ENCODE data around the gene HHLA2. TPM values are rescaled to one million over a fixed set of nuclear protein-coding genes. Genes with fewer than 3 reads are reported as not detected.

HHLA2 gene
- total and polyA plus RNA-seq, 7 donors: 0.71 to 97.8 (median 71.7) TPM; not detected in 3

DNA sequence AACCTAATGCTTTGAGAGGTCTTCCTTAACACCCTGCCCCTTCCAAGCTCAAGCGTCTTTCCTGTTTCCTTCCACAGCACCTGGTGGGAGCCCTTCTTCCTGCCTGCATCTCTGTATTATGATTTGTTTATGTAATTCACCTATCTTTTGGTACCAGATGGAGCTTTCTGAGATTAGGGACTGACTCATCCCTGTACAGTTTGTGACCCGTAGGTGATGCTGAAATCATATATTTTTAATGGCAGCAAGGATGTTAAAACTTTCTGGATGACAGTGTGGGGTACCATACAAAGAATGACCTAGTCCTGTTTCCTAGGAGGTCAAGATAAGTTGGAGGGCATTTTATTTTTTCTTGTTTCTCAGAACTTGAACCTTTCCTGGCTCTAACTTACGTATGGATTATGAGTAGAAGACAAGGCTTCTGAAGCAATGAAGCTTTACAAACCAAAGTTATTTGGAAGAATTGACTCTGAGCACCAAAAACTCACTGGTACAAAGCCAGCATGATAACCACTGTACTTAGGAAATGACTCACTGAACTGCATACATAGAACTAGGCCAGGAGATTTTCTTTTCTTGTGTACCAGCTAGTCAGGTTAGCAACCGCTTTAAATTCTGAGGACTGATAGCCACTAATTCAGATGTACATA is 46.6 kb downstream of the HHLA2 start:
- intact Hi-C loops (cut with DNase I): no loop called here
- Histone ChIP-seq H3K36me3 (no peaks in the 10 kb centered on the region), H3K4me3 (no peak overlapping the region), H3K27ac (no peak overlapping the region), H3K9me3 (no peaks in the 10 kb centered on the region), H3K27me3 (no peaks in the 10 kb centered on the region), H3K4me1 (no peaks in the 10 kb centered on the region)
- WGBS, 2 donors: 62 to 87% methylated on average over 4 of the region's 4 CpGs
- DNase-seq: no peak
- no peak for TF ChIP-seq EP300 (IDR thresholded peaks at IDR 0.05)
- TF ChIP-seq, protein P1, sequence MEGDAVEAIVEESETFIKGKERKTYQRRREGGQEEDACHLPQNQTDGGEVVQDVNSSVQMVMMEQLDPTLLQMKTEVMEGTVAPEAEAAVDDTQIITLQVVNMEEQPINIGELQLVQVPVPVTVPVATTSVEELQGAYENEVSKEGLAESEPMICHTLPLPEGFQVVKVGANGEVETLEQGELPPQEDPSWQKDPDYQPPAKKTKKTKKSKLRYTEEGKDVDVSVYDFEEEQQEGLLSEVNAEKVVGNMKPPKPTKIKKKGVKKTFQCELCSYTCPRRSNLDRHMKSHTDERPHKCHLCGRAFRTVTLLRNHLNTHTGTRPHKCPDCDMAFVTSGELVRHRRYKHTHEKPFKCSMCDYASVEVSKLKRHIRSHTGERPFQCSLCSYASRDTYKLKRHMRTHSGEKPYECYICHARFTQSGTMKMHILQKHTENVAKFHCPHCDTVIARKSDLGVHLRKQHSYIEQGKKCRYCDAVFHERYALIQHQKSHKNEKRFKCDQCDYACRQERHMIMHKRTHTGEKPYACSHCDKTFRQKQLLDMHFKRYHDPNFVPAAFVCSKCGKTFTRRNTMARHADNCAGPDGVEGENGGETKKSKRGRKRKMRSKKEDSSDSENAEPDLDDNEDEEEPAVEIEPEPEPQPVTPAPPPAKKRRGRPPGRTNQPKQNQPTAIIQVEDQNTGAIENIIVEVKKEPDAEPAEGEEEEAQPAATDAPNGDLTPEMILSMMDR (IDR thresholded peaks at IDR 0.05): no peak
- TF ChIP-seq POLR2A (IDR thresholded peaks at IDR 0.05): no peak
- no peak for TF ChIP-seq POLR2AphosphoS5 (IDR thresholded peaks at IDR 0.05)

DNA sequence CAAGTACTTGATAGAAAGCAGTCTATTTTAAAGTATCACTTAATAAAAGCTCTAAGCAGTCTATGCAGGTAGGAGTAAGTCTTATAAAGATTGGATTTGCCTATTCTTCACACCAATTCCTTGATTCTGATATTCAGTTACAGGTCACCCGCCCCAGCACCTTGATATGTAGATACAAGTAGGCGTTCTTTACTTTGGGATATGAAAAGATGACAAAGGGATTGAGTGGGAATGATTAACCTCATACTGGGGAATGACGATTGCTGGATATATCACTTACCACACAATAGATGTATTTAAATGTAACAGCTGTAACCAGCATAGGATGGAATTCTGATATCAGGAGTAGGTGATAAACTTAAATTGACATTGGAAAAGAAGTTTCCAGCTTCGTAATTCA is 47.1 kb downstream of the HHLA2 start:
- Histone ChIP-seq H3K4me1 (no peaks in the 10 kb centered on the region), H3K27me3 (no peaks in the 10 kb centered on the region), H3K36me3 (no peaks in the 10 kb centered on the region), H3K9me3 (no peaks in the 10 kb centered on the region), H3K4me3 (no peak overlapping the region), H3K27ac (no peak overlapping the region)
- TF ChIP-seq POLR2AphosphoS5 (IDR thresholded peaks at IDR 0.05) (no peak), POLR2A (IDR thresholded peaks at IDR 0.05) (no peak), EP300 (IDR thresholded peaks at IDR 0.05) (no peak)
- no peak for DNase-seq
- intact Hi-C loops (cut with DNase I): no loop called here
- WGBS, 2 donors: 84 to 94% methylated on average over 4 of the region's 4 CpGs

DNA sequence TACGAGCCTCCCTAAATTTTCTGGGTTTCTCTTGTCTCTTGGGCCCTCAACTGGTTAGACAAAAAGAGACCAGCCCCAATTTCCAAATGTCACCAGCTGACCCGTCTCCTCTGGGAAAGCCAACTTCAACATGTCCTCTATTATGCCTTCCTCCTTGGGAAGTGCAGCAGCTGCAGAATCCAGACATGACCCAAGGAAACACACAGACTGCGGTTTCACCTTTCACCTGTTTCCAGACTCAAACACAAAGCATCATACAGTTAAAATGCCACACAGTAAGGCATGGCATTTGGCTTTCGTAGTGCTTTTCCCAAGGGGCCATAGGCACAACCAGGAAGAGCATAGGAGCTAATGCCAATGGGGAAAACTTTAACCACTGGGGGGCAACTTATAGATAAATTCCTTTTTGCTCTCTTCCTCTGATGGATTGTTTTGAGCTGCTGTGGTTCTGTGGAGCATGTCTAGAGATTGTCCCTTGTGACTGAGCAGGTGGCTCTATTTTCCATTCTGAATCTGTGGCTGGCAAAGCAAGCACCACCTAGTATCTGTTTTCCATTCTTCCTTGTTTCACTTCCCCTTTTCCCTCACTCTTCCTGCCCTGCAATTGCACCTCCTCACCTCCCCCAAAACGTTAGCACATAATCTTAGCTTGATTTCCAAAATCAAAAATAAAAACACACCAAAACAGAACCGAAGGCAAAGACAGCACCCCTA is 49.3 kb downstream of the HHLA2 start:
- Histone ChIP-seq H3K27me3 (no peaks in the 10 kb centered on the region), H3K4me3 (no peak overlapping the region), H3K9me3 (no peaks in the 10 kb centered on the region), H3K4me1 (no peaks in the 10 kb centered on the region), H3K36me3 (no peaks in the 10 kb centered on the region), H3K27ac (no peak overlapping the region)
- intact Hi-C loops (cut with DNase I): no loop called here
- no peak for DNase-seq
- WGBS, 2 donors: 34 to 50% methylated on average over 6 of the region's 6 CpGs
- TF ChIP-seq POLR2AphosphoS5 (IDR thresholded peaks at IDR 0.05) (no peak), EP300 (IDR thresholded peaks at IDR 0.05) (no peak), POLR2A (IDR thresholded peaks at IDR 0.05) (no peak)
- TF ChIP-seq, protein P1 (IDR thresholded peaks at IDR 0.05): no peak

DNA sequence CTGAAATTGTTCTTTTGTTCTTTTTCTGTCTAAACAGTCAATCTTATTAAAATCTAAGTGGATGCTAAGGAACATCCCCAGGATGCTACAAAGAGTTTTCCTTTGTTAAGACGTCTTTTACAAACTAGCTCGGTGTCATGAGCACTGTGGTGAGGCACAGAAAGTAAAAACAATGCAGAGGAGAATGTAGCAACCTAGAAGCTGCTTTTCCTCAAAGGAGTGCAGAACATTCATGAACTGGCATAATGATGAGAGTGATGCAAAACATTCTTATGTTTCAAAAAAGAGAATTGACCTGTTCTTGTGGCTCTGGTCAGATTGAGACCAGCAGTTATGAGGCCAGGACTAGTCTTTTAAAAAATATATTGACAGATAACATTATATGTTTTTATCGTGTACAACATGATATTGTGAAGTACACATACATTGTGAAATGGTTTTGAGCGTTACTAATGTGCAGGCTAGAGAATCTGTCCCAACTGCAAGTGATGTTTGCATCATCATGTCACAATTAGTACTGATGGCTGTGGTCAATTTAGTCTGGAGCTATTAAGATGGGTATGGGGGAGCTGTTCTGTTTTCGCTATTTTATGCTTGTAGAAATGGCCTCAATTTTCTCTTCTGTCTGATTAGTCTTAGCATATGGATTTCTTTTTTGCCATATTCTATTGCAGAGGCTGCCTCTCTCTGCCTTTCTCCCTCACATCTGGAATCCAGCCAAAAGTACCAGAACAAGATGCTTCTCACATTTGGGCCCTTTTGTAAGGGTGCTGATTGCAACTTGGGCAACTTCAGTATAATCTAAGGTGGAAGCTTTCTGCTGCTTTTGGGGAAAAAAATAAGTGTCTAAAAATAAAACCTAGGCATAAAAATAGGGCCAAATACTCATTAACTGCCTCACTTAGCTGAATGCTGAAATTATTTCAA is 50.2 kb downstream of the HHLA2 start:
- WGBS, 2 donors: 87 to 93% methylated on average over 5 of the region's 5 CpGs
- H3K27ac ChIP-seq: no peak overlapping the region
- DNase-seq: no peak
- H3K27me3 ChIP-seq: no peaks in the 10 kb centered on the region
- no peaks in the 10 kb centered on the region for H3K4me1 ChIP-seq
- H3K4me3 ChIP-seq: no peak overlapping the region
- intact Hi-C loops (cut with DNase I): no loop called here
- TF ChIP-seq EP300 (IDR thresholded peaks at IDR 0.05) (no peak), POLR2AphosphoS5 (IDR thresholded peaks at IDR 0.05) (no peak), POLR2A (IDR thresholded peaks at IDR 0.05) (no peak)
- TF ChIP-seq, protein P1 (IDR thresholded peaks at IDR 0.05): no peak
- no peaks in the 10 kb centered on the region for H3K9me3 ChIP-seq
- no peaks in the 10 kb centered on the region for H3K36me3 ChIP-seq

GRCh38 chr3:108352176-108352575 is 55.8 kb downstream of the HHLA2 start:
- TF ChIP-seq POLR2AphosphoS5 (IDR thresholded peaks at IDR 0.05): no peak
- TF ChIP-seq, protein P1 (IDR thresholded peaks at IDR 0.05): no peak
- TF ChIP-seq EP300 (IDR thresholded peaks at IDR 0.05): no peak
- TF ChIP-seq POLR2A (IDR thresholded peaks at IDR 0.05): no peak
- intact Hi-C loops (cut with DNase I): no loop called here
- Histone ChIP-seq H3K36me3 (no peaks in the 10 kb centered on the region), H3K4me1 (no peaks in the 10 kb centered on the region), H3K27me3 (no peaks in the 10 kb centered on the region), H3K4me3 (no peak overlapping the region), H3K9me3 (no peaks in the 10 kb centered on the region), H3K27ac (no peak overlapping the region)
- no peak for DNase-seq
- WGBS, 2 donors: 62 to 85% methylated on average over 3 of the region's 3 CpGs

Data from sigmoid colon (tissue), 7 donors.